ENCODE results near the gene ABHD12. TPM values are rescaled to one million over a fixed set of nuclear protein-coding genes. Genes with fewer than 3 reads are reported as not detected.

ABHD12 gene
- total RNA-seq, 1 experiment from 2014 or later, result 40.6 TPM

DNA sequence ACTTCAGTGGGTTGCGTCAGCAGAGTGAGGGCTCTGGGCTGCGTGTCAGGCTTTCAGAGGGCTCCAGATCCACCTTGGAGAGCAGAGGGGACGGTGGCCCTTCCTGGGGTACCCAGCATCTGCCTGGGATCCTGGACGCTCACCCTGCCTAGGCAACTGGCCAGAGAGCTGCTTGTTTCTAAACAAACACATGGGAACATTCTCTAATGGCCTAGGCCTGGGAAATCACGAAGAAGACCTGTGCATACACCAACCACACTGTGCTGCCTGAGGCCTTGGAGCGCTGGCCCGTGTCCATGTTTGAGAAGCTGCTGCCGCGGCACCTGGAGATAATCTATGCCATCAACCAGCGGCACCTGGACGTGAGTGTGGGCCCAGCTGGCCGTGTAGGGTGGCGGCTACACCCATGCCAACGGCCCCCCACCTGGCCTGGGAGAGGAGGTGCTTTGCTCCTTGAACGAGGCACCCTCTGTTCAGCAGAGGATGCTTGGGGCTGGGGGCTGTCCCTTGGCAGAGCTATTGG is 110.5 kb downstream of the ABHD12 start:
- CTCF ChIA-PET, result no interaction called here
- TF ChIP-seq, protein P1, sequence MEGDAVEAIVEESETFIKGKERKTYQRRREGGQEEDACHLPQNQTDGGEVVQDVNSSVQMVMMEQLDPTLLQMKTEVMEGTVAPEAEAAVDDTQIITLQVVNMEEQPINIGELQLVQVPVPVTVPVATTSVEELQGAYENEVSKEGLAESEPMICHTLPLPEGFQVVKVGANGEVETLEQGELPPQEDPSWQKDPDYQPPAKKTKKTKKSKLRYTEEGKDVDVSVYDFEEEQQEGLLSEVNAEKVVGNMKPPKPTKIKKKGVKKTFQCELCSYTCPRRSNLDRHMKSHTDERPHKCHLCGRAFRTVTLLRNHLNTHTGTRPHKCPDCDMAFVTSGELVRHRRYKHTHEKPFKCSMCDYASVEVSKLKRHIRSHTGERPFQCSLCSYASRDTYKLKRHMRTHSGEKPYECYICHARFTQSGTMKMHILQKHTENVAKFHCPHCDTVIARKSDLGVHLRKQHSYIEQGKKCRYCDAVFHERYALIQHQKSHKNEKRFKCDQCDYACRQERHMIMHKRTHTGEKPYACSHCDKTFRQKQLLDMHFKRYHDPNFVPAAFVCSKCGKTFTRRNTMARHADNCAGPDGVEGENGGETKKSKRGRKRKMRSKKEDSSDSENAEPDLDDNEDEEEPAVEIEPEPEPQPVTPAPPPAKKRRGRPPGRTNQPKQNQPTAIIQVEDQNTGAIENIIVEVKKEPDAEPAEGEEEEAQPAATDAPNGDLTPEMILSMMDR (conservative IDR thresholded peaks at IDR 0.05; ENCODE audit: low read depth, low read length), result no peak
- no peak for TF ChIP-seq EZH2 (IDR thresholded peaks at IDR 0.05; ENCODE audit: borderline replicate concordance, low read depth, low read length, poor library complexity, severe bottlenecking)
- no peaks in the 10 kb centered on the region for H3K36me3 ChIP-seq (ENCODE audit: insufficient read depth, low read length, poor library complexity, severe bottlenecking)

GRCh38 chr20:25279403-25279802 is 111.2 kb downstream of the ABHD12 start:
- Histone ChIP-seq H3K4me3 (ENCODE audit: low read depth, low read length, poor library complexity, severe bottlenecking) (no peak overlapping the region), H3K9me3 (ENCODE audit: low read depth, low read length, poor library complexity, severe bottlenecking) (no peaks in the 10 kb centered on the region), H3K27ac (ENCODE audit: low read depth, low read length, poor library complexity, severe bottlenecking) (no peak overlapping the region), H3K36me3 (ENCODE audit: insufficient read depth, low read length, poor library complexity, severe bottlenecking) (no peaks in the 10 kb centered on the region), H3K27me3 (replicated peaks; ENCODE audit: insufficient read depth, low read depth, low read length, poor library complexity) (no peaks in the 10 kb centered on the region), H3K4me1 (ENCODE audit: insufficient read depth, low read length, poor library complexity, severe bottlenecking) (no peaks in the 10 kb centered on the region)
- DNase-seq (ENCODE audit: low spot score), result no peak
- POLR2A ChIA-PET (ENCODE audit: low non-redundant PET), result no interaction called here
- CTCF ChIA-PET, result no interaction called here
- TF ChIP-seq, protein P1 (conservative IDR thresholded peaks at IDR 0.05; ENCODE audit: low read depth, low read length), result no peak
- TF ChIP-seq EZH2 (IDR thresholded peaks at IDR 0.05; ENCODE audit: borderline replicate concordance, low read depth, low read length, poor library complexity, severe bottlenecking), result no peak
- BruUV-seq (replicated peaks), result no TSS peak
- intact Hi-C loops (cut with micrococcal nuclease; ENCODE audit: unreplicated experiment), result no loop called here

More for the DNA sequence above, 110.5 kb downstream of the ABHD12 start:
- Histone ChIP-seq H3K27me3 (replicated peaks; ENCODE audit: insufficient read depth, low read depth, low read length, poor library complexity) (no peaks in the 10 kb centered on the region), H3K9me3 (ENCODE audit: low read depth, low read length, poor library complexity, severe bottlenecking) (no peaks in the 10 kb centered on the region), H3K4me3 (ENCODE audit: low read depth, low read length, poor library complexity, severe bottlenecking) (no peak overlapping the region), H3K27ac (ENCODE audit: low read depth, low read length, poor library complexity, severe bottlenecking) (no peak overlapping the region), H3K4me1 (ENCODE audit: insufficient read depth, low read length, poor library complexity, severe bottlenecking) (no peaks in the 10 kb centered on the region)
- intact Hi-C loops (cut with micrococcal nuclease; ENCODE audit: unreplicated experiment), result no loop called here
- POLR2A ChIA-PET (ENCODE audit: low non-redundant PET), result no interaction called here
- BruUV-seq (replicated peaks), result no TSS peak
- DNase-seq (ENCODE audit: low spot score), result no peak

- intact Hi-C loops (cut with micrococcal nuclease; ENCODE audit: unreplicated experiment), result no loop called here
- Histone ChIP-seq H3K27me3 (replicated peaks; ENCODE audit: insufficient read depth, low read depth, low read length, poor library complexity) (no peaks in the 10 kb centered on the region), H3K9me3 (ENCODE audit: low read depth, low read length, poor library complexity, severe bottlenecking) (no peaks in the 10 kb centered on the region), H3K36me3 (ENCODE audit: insufficient read depth, low read length, poor library complexity, severe bottlenecking) (no peaks in the 10 kb centered on the region), H3K4me3 (ENCODE audit: low read depth, low read length, poor library complexity, severe bottlenecking) (no peak overlapping the region), H3K27ac (ENCODE audit: low read depth, low read length, poor library complexity, severe bottlenecking) (no peak overlapping the region), H3K4me1 (ENCODE audit: insufficient read depth, low read length, poor library complexity, severe bottlenecking) (no peaks in the 10 kb centered on the region)
- POLR2A ChIA-PET (ENCODE audit: low non-redundant PET), result no interaction called here
- no peak for DNase-seq (ENCODE audit: low spot score)
- TF ChIP-seq EZH2 (IDR thresholded peaks at IDR 0.05; ENCODE audit: borderline replicate concordance, low read depth, low read length, poor library complexity, severe bottlenecking), result no peak
- TF ChIP-seq, protein P1 (conservative IDR thresholded peaks at IDR 0.05; ENCODE audit: low read depth, low read length), result no peak
- CTCF ChIA-PET, result no interaction called here
- BruUV-seq (replicated peaks), result no TSS peak
Observed at GRCh38 chr20:25278636-25279361, 111.8 kb downstream of the ABHD12 start.

Data from A673 (cell line).